Fibroblast of peridontal ligament (primary cell): ENCODE data around the gene HMGB2.

Experiments
- DNase-seq: peaks from one replicate; pipeline ENCODE4 v3.0.0-alpha.2; 2010; ENCODE audit errors: extremely low read depth

Gene HMGB2

GRCh38 chr4:173334085-173334890 is at the start of gene HMGB2:
TSS of gene HMGB2 (minus strand) at chr4:173334358. CDS start at chr4:173333649, 709 bp downstream.
- DNase-seq, result peak; percentile 100

DNA sequence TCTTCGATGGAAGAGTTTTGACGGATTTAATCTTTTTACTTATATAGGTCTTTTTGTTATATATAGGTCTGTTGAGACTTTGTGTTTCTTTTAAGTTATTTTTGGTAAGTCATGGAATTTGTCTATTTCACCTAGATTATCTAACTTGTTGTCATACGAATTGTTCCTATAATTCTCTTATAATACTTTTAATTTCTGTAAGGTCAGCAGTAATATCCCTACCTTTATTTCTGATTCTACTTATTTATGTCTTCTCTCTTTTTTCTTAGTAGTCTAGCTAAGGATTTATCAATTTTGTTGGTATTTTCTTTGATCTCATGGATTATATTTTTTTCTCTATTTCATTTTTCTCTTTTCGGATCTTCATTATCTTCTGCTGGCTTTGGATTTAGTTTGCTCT is 48.2 kb upstream of the HMGB2 start:
- no peak for DNase-seq

DNA sequence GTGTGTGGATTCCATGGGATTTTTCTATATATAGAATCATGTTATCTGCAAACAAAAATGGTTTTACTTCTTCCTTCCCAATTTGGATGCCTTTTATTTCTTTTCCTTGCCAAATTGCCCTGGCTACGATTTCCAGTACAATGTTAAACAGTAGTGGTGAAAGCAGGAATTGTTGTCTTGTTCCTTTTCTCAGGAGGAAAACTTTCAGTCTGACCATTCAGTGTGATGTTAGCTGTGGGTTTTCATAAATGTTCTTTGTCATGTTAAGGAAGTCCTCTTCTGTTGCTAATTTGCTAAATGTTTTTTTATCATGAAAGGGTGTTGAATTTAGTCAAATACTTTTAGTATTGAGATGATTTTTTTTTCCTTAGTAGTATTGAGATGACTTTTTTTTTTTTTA is 47.5 kb upstream of the HMGB2 start:
- peak; percentile 51 for DNase-seq

GRCh38 chr4:173380987-173381386 is 46.8 kb upstream of the HMGB2 start:
- no peak for DNase-seq

DNA sequence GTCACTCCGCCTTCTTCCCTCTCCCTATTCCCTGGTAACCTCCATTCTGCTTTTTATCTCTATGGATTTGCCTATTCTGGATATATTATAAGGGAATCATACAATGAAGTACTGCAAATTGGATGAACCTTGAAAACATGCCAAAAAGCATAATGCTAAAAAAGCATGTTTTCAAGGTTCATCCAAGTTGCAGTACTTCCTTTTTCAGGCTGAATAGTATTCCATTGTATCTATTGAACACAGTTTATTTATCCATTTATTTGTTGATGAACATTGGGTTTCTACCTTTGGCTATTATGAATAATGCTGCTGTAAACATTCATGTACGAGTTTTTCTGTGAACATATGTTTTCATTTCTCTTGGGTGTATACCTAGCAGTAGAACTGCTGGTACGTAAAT is 45.8 kb upstream of the HMGB2 start:
- no peak for DNase-seq

- no peak for DNase-seq
These were observed 40.4 kb upstream of the HMGB2 start for GRCh38 chr4:173374588-173374987.

DNA sequence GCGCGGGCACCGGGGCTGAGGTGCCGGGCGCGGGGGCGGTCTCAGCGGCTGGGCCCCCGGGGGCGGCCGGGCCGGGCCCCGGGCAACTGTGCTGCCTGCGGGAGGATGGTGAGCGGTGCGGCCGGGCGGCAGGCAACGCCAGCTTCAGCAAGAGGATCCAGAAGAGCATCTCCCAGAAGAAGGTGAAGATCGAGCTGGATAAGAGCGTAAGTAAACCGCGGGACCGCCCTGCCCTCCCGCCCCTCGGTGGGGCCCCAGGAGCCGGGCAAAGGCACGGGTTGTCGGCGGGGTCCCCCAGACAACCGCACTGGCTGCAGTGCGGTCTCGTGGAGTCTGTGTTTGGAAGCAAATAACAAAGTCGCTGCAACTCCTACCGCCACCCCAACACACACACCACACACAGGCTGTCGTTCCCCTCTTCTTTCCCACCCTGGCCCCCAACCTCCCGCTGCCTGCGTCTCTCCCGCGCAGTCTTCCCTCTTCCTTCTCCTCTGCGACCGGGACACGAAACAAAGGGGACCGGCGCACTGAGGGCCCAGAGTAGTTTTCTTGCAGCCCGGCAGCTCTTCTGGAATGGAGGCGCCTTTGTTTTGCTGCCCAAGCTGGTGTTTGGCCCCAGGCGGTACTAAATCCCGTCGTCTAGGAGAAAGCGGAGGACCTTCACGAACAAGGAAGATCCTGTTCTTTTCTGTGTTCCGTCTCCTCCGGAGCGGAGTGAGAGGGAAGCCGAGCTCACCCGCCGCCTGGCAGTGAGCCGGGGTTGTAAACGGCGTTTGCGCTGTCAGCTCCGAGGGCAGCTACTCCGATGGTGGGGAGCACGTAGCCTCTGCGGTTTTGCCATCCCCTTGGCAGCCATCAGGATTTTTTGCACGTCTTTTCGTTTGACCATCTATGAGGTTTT is 37.4 kb upstream of the HMGB2 start:
- peak; percentile 79 for DNase-seq

DNA sequence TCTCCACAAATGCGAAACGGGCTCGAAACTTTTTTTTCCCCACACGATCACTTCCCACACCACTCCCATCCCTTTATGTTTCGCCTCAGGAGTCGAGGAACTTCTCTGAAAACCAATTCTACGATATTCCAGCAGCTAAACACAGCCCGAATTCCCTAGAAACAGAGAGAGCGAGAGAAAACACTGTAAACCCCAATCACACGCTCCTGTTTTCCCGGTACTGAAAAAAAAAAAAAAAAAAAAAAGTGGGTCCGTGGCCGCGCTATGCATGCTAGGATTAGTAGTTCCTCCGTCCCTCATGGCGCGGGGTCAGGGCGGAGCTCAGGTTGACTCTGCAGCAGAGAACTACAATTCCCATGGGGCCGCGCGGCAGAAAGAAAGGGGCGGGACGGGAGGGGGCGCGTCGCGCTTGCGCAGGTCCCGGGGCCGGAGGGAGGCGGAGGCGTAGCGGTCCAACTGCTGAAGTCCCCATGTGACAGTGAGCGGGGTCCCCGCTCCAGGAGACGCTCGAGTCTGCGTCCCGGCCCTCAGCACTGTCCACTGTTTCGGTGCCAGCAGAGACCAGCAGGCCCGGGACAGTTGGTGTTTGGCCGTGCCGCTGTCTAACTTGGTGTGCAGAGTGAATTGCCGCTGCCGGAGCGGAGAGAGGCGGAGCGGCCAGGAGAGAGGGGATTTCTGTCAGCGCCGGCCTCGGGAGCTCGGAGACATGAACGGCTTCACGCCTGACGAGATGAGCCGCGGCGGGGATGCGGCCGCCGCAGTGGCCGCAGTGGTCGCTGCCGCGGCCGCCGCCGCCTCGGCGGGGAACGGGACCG is 36.5 kb upstream of the HMGB2 start, which contains the start of gene SAP30:
Gene SAP30 (plus strand): TSS at position 478 of the 815 bp plus-strand sequence. CDS start 229 bp downstream, at position 707.
- DNase-seq, result peak; percentile 98

DNA sequence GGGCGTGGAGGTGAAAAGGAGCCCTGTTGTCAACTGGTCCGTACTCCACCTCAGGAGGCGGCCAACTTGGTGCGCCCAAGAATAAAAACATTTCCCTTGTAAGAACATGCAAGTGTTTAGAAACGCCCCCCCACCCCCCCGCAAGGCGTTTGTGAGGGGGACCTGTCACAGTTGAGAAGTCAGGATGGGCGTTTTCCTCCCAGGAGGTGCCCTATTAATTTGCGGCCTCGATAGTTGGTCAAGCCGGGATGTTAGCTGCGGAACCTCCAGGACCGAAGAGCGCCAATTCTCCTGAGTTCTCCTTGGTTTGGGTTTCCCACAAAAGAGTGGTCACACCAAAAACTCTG is 35.9 kb upstream of the HMGB2 start:
- no peak for DNase-seq

- peak; percentile 49 for DNase-seq
These were observed 33.8 kb upstream of the HMGB2 start for GRCh38 chr4:173367946-173368345.

- no peak for DNase-seq
These were observed 33.1 kb upstream of the HMGB2 start for GRCh38 chr4:173367285-173367684.

- no peak for DNase-seq
These were observed 31.3 kb upstream of the HMGB2 start for GRCh38 chr4:173365359-173365996.

DNA sequence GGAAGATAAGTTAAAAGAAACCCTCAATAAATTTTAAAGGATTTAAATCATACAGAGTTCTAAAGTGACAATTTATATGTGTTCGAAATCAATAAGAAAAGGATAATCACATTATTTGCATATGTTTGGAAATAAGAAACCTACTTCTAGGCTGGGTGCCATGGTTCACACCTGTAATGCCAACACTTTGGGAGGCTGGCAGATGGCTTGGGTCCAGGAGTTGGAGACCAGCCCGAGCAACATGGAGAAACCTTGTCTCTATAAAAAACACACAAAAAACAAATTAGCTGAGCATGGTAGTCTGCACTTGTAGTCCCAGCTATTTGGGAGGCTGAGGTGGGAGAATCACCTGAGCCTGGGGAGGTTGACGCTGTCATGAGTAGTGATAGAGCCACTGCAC is 28.5 kb upstream of the HMGB2 start:
- no peak for DNase-seq

- DNase-seq, result peak; percentile 54
These were observed 26.5 kb upstream of the HMGB2 start for GRCh38 chr4:173360587-173361221.

DNA sequence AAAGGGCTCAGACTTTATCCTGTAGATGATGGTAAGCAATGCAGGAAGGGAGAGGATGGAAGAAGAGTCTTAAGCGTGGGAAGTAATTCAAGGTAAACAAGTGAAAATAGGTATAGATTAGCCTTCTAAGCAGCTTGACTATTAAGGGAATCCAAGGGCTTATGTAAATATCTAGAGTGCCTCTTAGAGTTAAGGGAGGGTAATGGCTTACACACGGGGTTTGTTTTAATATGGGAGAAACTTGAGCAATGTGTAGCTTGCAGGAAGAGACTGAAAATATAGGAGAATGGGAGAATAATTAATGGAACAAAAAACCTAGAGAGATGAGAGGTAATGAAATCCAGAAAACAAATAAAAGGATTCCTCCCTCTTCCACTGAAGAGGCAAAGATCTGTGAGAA is 23.8 kb upstream of the HMGB2 start:
- DNase-seq, result no peak

- DNase-seq, result no peak
These were observed 13.3 kb upstream of the HMGB2 start for GRCh38 chr4:173347467-173347866.

DNA sequence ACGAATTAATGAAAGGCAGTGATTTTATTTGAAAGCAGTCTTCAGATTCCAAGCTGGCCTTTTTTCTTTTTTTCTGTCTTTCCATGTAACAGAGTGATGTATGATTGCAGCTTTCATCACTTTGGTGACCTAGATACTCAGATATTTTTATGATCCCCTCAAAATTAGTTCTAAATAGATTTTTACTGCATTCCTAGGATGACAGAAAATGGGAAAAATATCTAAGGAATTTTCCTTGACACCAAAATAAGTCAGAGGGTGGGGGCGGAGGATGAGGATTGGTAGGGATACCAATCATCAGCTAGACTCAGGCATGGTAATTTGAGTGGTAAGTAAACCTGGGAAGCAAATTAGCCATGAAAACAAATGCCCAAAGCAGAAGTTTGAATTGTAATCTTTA is 11.9 kb upstream of the HMGB2 start:
- DNase-seq, result peak; percentile 65

DNA sequence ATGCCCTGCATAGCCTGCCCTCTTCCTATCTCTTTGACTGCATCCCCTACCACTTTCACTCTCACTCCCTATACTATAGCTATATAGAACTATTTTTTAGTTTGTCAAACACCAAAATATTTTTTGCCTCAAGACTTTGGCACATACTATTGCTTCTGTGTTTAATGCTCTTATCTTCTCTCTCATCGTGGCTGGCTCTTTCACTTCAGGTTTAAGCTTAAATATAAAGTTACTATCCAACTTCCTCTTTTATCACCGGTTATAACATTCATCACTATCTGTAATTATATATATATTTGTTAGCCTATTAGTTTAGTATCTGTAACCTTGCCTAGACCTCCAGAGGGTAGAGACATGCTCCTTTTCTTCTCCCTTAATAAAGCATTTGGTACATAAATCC is 11.5 kb upstream of the HMGB2 start:
- no peak for DNase-seq

DNA sequence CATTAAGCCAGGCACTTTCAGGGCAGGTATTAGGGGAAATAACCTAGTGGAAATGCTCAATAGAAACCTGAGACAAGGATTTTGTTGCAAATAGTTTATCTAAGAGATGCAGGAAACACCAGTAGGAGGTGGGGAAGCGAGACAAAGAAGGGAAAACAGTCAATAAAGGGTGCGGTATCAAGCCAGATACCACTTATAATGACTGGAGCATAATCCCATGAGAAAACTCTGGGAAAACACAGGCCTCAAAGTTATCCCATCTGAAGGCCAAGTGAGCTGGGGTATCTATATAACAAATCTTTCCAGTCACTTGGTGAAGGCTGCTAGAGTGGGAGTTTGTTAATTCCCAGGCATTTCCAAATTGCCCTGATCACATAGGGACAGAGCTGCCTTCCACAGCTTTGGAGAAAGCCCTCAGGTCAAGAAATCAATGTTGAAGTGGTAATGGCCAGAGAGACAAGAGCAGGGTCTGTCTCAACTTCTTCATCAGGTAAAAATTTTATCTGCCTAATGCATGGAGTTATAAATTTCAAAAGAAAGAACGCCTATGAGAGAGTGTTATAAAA is 9.8 kb upstream of the HMGB2 start:
- no peak for DNase-seq

DNA sequence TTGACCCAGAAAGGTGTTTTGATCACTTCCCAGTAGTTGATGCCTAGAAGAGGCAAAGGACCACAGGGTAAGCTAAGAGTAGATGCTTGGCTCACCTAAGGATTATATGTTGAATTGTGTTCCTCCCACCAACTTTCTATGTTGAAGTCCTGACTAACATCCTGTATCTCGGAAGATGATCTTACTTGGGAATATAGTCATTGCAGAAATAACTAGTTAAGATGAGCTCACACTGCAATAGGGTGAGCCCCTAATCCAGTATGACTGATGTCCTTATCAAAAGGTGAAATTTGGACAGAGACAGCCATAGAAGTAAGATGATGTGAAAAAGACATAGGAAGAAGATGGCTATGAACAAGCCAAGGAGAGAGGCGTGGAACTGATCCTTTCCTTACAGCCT is 3.3 kb upstream of the HMGB2 start:
- DNase-seq, result no peak
